Measurements from ENCODE around the gene KCTD13.

DNA sequence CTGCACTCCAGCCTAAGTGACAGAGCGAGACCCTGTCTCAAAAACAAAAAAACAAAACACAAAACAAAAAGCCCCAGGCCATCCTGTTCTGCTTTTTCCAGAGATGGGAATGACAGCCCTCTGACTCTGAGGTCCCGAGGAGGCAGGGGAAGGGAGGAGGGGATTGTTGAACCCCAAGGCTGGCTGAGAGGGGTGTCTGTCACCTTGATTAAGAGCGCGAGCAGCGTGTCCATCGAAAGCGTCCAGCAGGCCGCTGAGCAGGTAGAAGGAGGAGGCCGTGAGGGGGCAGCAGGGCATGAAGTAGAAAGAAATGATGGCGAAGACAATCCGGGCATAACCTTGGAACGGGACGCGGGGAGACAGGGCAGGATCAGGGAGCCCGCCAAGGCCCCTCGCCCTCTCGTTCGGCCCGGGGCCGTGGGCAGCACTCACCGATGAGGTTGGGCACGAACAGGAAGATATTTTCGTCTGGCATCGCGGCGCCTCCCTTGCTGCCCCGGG lies 63.6 kb downstream of the KCTD13 start:
- TF ChIP-seq, protein P1, sequence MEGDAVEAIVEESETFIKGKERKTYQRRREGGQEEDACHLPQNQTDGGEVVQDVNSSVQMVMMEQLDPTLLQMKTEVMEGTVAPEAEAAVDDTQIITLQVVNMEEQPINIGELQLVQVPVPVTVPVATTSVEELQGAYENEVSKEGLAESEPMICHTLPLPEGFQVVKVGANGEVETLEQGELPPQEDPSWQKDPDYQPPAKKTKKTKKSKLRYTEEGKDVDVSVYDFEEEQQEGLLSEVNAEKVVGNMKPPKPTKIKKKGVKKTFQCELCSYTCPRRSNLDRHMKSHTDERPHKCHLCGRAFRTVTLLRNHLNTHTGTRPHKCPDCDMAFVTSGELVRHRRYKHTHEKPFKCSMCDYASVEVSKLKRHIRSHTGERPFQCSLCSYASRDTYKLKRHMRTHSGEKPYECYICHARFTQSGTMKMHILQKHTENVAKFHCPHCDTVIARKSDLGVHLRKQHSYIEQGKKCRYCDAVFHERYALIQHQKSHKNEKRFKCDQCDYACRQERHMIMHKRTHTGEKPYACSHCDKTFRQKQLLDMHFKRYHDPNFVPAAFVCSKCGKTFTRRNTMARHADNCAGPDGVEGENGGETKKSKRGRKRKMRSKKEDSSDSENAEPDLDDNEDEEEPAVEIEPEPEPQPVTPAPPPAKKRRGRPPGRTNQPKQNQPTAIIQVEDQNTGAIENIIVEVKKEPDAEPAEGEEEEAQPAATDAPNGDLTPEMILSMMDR (IDR thresholded peaks at IDR 0.05): peak in 3 of 7 experiments; percentile 5 to 14 (median 8)
- no peak for TF ChIP-seq POLR2A (IDR thresholded peaks at IDR 0.05)

All from body of pancreas (tissue), 4 donors.